Breast epithelium (tissue), 4 donors: ENCODE measurements around the gene MYO1A. TPM values are rescaled to one million over a fixed set of nuclear protein-coding genes. Genes with fewer than 3 reads are reported as not detected.

Experiments
- DNase-seq, 2 donors: peaks; one replicate each; pipeline ENCODE4 v3.0.0-alpha.2; 2019; ENCODE audit warnings: low spot score in 2 of 2
- H3K27ac ChIP-seq, 2 donors: fragments of 200-600 bp; sonication (generic) in 1 of 2; one replicate each; pipeline ENCODE4 v1.5.1; 2016 to 2019; ENCODE audit warnings: mild to moderate bottlenecking in 1 of 2
- H3K27me3 ChIP-seq, 2 donors: fragments of 200-600 bp; sonication (generic) in 1 of 2; one replicate each; pipeline versions ENCODE4 v1.5.1 to v1.6.0; 2017 to 2019; ENCODE audit warnings: control low read depth in 1 of 2, mild to moderate bottlenecking in 1 of 2
- H3K36me3 ChIP-seq: fragments of 200-600 bp; one replicate; pipeline ENCODE4 v1.5.1; 2019
- H3K4me1 ChIP-seq, 2 donors: fragments of 200-600 bp; sonication (generic); one replicate each; pipeline ENCODE4 v1.5.1; 2016 to 2019; ENCODE audit warnings: control low read depth in 1 of 2
- H3K4me3 ChIP-seq, 3 donors: fragments of 200-600 bp; sonication (generic); 1 replicate in 2 of 3; 2 replicates in 1 of 3; pipeline ENCODE4 v1.5.1; 2016 to 2019; ENCODE audit warnings: mild to moderate bottlenecking in 3 of 3, moderate library complexity in 2 of 3
- H3K9me3 ChIP-seq, 2 donors: fragments of 200-600 bp; sonication (generic) in 1 of 2; one replicate each; pipeline ENCODE4 v1.5.1; 2016 to 2019; ENCODE audit warnings: control low read depth in 1 of 2
- CTCF ChIP-seq, 3 donors: fragments of 450-650 bp; IDR thresholded peaks; one replicate each; pipeline ENCODE4 v1.5.1; 2016 to 2017; ENCODE audit warnings: antibody characterized with exemption in 3 of 3, mild to moderate bottlenecking in 3 of 3, moderate library complexity in 3 of 3
- POLR2A ChIP-seq: fragments of 450-650 bp; IDR thresholded peaks from one replicate; pipeline ENCODE4 v1.6.1; 2016; ENCODE audit warnings: antibody characterized with exemption, mild to moderate bottlenecking, moderate library complexity
- POLR2AphosphoS5 ChIP-seq, 3 donors: sonication (generic); formaldehyde crosslinking; IDR thresholded peaks; one replicate each; pipeline ENCODE4 v1.6.1; 2017; ENCODE audit warnings: antibody characterized with exemption in 3 of 3
- intact Hi-C: fragments of 100-400 bp; cut with DNase I; formaldehyde crosslinking; loops from one replicate; pipeline ENCODE4 v1.15.1; 2023; ENCODE audit warnings: low total_unique reads
- total RNA-seq, 3 donors: library from RNA; depleted of rRNA; stranded (reverse); fragments of >200 nt; gene quantifications; one replicate each; pipeline ENCODE4 v1.1.0, GENCODE V29; 2016

Gene MYO1A
- total RNA-seq, 3 donors from 2014 or later, result 0.15 to 2.2 (median 0.98) TPM

GRCh38 chr12:57096099-57096572, 46.2 kb upstream of the MYO1A start:
- Histone ChIP-seq H3K27me3 (no peaks in the 10 kb centered on the region), H3K4me1 (peaks cover 3 to 14% of the 10 kb centered on the region in 2 donors), H3K9me3 (no peaks in the 10 kb centered on the region), H3K27ac (peak overlapping the region; percentile 5 to 67), H3K36me3 (no peaks in the 10 kb centered on the region), H3K4me3 (no peak overlapping the region)
- peak in 1 of 2 donors; percentile 74 for DNase-seq
- TF ChIP-seq POLR2AphosphoS5 (IDR thresholded peaks at IDR 0.05) (no peak), POLR2A (no peak), CTCF (IDR thresholded peaks at IDR 0.05) (no peak)
- intact Hi-C loops, result no loop called here

GRCh38 chr12:57095440-57095839, 45.5 kb upstream of the MYO1A start:
- intact Hi-C loops, result no loop called here
- DNase-seq, result no peak
- Histone ChIP-seq H3K36me3 (no peaks in the 10 kb centered on the region), H3K27ac (peak overlapping the region; percentile 5 to 67), H3K27me3 (no peaks in the 10 kb centered on the region), H3K4me1 (peaks cover 6 to 18% of the 10 kb centered on the region in 2 donors), H3K4me3 (no peak overlapping the region), H3K9me3 (no peaks in the 10 kb centered on the region)
- no peak for TF ChIP-seq POLR2A
- no peak for TF ChIP-seq POLR2AphosphoS5 (IDR thresholded peaks at IDR 0.05)
- no peak for TF ChIP-seq CTCF (IDR thresholded peaks at IDR 0.05)

- Histone ChIP-seq H3K4me1 (peaks cover 6 to 18% of the 10 kb centered on the region in 2 donors), H3K27me3 (no peaks in the 10 kb centered on the region), H3K4me3 (peak overlapping the region in 2 of 3 donors; percentile 1 to 40), H3K36me3 (no peaks in the 10 kb centered on the region), H3K27ac (peak overlapping the region; percentile 84 to 100), H3K9me3 (no peaks in the 10 kb centered on the region)
- TF ChIP-seq POLR2AphosphoS5 (IDR thresholded peaks at IDR 0.05) (no peak), CTCF (IDR thresholded peaks at IDR 0.05) (no peak), POLR2A (no peak)
- intact Hi-C loops, result no loop called here
- DNase-seq, result no peak
These were observed 44.6 kb upstream of the MYO1A start for GRCh38 chr12:57094208-57095160.

GRCh38 chr12:57093415-57094207, 43.7 kb upstream of the MYO1A start:
- H3K27ac ChIP-seq, result peak overlapping the region; percentile 84 to 100
- peak in 1 of 2 donors; percentile 79 for DNase-seq
- H3K27me3 ChIP-seq, result no peaks in the 10 kb centered on the region
- no peaks in the 10 kb centered on the region for H3K36me3 ChIP-seq
- TF ChIP-seq POLR2A (no peak), CTCF (IDR thresholded peaks at IDR 0.05) (peak in 1 of 3 donors; percentile 8), POLR2AphosphoS5 (IDR thresholded peaks at IDR 0.05) (no peak)
- no peaks in the 10 kb centered on the region for H3K9me3 ChIP-seq
- H3K4me1 ChIP-seq, result peaks cover 6 to 18% of the 10 kb centered on the region in 2 donors
- intact Hi-C loops, result no loop called here
- H3K4me3 ChIP-seq, result peak overlapping the region in 2 of 3 donors; percentile 1 to 40
